Measurements from ENCODE around the gene FRS3. TPM values are rescaled to one million over a fixed set of nuclear protein-coding genes. Genes with fewer than 3 reads are reported as not detected.
A peak's percentile ranks its signal among the peaks of the same experiment; 100 is the strongest.

FRS3 gene
- total RNA-seq, 2 donors from 2014 or later, result 5.2 to 6.9 TPM

DNA sequence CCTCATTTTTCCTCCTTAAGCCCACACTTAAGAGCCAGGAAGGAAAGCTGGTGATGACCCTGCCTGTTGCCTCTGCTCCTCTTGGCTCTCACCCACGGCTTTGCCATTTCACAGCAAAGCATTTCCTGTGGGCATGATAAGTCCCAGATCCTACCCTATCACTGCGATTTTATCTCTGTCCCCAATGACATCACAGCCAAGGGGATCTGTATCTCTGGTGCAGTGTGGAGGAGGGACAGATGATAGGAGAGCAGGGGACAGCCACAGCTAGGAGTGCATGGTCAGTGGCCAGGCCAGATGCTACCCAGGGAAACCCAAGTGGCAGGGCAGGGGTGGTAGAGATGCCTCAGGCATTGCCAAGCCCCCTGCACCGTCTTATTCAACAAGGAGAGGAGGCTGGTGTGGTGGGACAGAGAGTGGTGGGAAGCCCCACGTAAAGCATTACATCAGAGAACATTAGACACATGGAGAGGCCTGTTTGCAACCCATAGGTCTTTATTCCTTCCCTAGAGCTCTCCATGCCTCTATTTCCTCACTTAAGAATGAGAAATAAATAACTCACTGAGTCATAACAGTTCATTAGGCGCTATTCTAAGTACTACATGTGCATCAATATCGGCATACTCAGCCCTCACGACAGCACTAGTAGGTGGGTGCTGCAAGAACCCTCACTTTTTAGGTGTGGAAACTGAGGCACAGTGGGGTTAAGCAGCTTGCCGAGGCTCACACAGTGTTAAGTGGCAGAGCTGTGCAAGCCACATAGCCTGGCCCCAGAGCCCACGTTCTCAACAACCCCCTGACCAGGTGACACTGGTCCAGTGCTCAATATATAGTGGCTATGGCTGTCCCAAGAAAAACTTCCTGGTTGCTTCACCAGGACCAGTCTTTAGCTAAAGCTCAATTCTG is 48.9 kb downstream of the FRS3 start:
- ATAC-seq (no peak), DNase-seq (no peak)
- Mint-ChIP-seq H3K27ac (peak overlapping the region; percentile 92), H3K36me3 (ENCODE audit: low read depth) (no peaks in the 10 kb centered on the region), H3K4me3 (peak overlapping the region; percentile 5), H3K27me3 (no peaks in the 10 kb centered on the region), H3K4me1 (peaks cover 33% of the 10 kb centered on the region)
- H3K9me3 ChIP-seq (ENCODE audit: control insufficient read depth, low read length, poor library complexity, severe bottlenecking), result no peaks in the 10 kb centered on the region

DNA sequence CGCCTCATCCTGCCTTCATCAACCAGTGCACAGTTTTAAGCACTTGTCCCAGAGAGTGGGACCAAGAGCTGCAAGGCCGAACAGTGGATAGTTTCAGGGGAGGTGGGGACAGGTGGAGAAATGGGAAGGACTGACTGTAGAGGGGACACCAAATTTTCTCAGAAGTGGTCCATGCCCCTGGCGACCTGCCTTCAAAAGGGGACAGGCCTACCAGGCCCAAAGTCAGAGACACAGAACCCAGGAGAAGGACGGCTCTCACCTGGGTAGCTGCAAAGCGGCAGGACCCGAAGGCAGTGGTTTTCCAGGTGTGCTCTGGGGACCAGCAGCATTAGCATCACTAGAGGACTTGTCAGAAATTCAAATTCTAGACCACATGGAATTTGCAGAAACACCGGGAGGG is 50.1 kb downstream of the FRS3 start:
- Mint-ChIP-seq H3K27me3 (no peaks in the 10 kb centered on the region), H3K27ac (no peak overlapping the region), H3K36me3 (ENCODE audit: low read depth) (no peaks in the 10 kb centered on the region), H3K4me1 (peaks cover 33% of the 10 kb centered on the region), H3K4me3 (no peak overlapping the region)
- ATAC-seq (no peak), DNase-seq (no peak)
- no peaks in the 10 kb centered on the region for H3K9me3 ChIP-seq (ENCODE audit: control insufficient read depth, low read length, poor library complexity, severe bottlenecking)

DNA sequence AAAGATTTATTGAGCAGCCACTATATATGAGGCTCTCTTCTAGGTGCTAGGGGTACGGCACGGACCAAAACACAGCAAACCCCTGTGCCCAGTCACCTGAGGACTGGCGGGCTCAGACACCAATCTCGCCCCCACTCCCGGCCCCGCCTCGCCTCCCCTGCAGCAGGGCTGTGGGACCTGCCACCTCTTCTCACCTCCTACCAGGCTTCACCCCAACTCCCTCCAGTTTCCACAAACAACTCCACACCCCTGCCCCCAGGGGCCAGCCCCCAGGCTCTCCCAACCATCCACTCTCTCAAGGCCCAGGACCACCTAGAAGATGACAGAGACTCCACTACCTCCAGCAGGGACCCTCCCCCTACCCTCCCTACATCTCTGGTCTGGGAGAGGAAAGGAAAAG is 50.7 kb downstream of the FRS3 start:
- H3K9me3 ChIP-seq (ENCODE audit: control insufficient read depth, low read length, poor library complexity, severe bottlenecking), result no peaks in the 10 kb centered on the region
- ATAC-seq, result no peak
- H3K36me3 Mint-ChIP-seq (ENCODE audit: low read depth), result no peaks in the 10 kb centered on the region
- no peak for DNase-seq
- no peak overlapping the region for H3K4me3 Mint-ChIP-seq
- no peak overlapping the region for H3K27ac Mint-ChIP-seq
- peaks cover 33% of the 10 kb centered on the region for H3K4me1 Mint-ChIP-seq
- no peaks in the 10 kb centered on the region for H3K27me3 Mint-ChIP-seq

DNA sequence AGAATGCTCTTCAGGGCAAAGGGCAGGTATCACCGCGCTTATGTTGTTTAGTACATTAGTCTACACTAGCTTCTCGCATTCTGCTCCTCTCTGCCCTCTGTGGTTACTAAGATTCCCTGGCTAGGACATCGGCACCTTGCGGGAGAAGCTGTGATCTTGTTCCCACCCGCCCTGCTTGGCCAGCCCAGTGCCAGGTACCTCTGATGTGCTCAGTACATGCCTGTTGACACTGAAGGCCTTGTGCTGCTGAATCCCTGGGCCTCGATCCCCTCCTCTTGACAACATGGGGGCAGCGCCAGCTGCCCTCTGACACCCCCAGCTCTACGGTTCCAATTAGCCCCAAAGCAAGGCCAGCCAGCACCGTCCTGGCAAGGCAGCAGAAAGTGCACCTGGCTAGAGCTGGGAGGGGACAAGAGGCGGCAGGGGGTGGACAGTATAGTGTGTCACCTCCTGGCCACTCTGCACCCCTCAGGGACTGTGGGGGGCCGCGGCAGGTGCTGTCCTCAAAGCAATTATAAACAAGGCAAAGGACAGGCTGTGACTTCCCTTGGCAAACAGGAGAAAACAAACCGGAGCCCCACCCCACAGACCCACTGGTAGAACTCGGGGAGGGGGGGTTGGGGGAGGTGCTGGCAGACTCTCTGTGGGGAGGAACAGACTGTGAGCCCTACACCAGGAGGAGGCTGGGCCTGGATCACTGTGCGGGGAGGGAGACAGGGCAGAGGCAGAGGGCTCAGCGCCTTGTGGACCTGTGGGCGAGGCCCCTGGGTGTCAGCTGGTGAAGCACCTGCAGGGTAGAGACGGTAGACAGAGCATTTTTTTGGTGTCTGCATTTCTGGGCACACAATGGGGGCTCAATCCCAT is 51.4 kb downstream of the FRS3 start:
- Mint-ChIP-seq H3K4me3 (no peak overlapping the region), H3K27ac (no peak overlapping the region), H3K4me1 (peaks cover 32% of the 10 kb centered on the region), H3K36me3 (ENCODE audit: low read depth) (no peaks in the 10 kb centered on the region), H3K27me3 (no peaks in the 10 kb centered on the region)
- ATAC-seq (no peak), DNase-seq (no peak)
- no peaks in the 10 kb centered on the region for H3K9me3 ChIP-seq (ENCODE audit: control insufficient read depth, low read length, poor library complexity, severe bottlenecking)

DNA sequence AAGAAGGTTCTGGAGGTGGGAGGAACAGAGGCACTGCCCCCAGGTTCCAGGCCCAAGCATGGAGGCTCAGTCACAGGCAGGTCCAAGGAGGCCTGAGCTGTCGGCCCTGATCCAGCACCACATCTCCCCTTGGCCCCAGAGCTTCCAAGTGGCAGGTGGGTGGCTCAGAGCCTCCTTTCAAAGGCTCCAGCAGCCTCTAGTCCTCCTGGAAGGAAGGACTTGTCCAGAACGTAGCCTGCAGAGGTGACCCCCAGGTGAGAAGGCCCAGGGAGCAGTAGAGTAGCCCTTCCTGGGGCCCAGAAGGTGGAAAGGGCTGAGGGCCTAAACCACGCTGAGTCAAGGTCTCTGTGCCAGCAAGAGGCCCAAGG is 52.0 kb downstream of the FRS3 start:
- no peak for DNase-seq
- H3K4me1 Mint-ChIP-seq, result peaks cover 27% of the 10 kb centered on the region
- no peaks in the 10 kb centered on the region for H3K36me3 Mint-ChIP-seq (ENCODE audit: low read depth)
- H3K27me3 Mint-ChIP-seq, result no peaks in the 10 kb centered on the region
- no peaks in the 10 kb centered on the region for H3K9me3 ChIP-seq (ENCODE audit: control insufficient read depth, low read length, poor library complexity, severe bottlenecking)
- no peak overlapping the region for H3K4me3 Mint-ChIP-seq
- H3K27ac Mint-ChIP-seq, result no peak overlapping the region
- no peak for ATAC-seq

DNA sequence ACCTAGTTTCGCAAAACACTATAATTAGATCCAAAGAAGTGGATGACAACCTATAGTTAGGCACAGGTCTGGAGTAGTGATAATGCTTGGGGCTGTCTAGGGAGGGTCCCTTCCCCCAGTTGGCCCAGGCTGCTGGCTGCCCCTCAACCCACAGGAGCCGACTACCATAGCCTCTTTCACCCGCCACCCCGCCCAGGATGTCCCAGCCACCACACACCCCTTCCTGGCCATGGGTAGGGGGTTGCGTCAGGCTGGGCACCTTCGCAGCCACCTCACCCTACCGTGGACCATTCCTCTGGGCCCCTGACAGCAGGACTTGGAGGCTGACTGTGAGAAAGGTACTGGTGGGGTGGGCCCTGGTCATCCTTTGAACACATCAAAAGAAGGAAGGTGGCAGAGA is 52.8 kb downstream of the FRS3 start:
- Mint-ChIP-seq H3K27ac (peak overlapping the region; percentile 43), H3K27me3 (no peaks in the 10 kb centered on the region), H3K36me3 (ENCODE audit: low read depth) (no peaks in the 10 kb centered on the region), H3K4me3 (peak overlapping the region; percentile 76), H3K4me1 (peaks cover 22% of the 10 kb centered on the region)
- no peak for ATAC-seq
- DNase-seq, result no peak
- H3K9me3 ChIP-seq (ENCODE audit: control insufficient read depth, low read length, poor library complexity, severe bottlenecking), result no peaks in the 10 kb centered on the region

DNA sequence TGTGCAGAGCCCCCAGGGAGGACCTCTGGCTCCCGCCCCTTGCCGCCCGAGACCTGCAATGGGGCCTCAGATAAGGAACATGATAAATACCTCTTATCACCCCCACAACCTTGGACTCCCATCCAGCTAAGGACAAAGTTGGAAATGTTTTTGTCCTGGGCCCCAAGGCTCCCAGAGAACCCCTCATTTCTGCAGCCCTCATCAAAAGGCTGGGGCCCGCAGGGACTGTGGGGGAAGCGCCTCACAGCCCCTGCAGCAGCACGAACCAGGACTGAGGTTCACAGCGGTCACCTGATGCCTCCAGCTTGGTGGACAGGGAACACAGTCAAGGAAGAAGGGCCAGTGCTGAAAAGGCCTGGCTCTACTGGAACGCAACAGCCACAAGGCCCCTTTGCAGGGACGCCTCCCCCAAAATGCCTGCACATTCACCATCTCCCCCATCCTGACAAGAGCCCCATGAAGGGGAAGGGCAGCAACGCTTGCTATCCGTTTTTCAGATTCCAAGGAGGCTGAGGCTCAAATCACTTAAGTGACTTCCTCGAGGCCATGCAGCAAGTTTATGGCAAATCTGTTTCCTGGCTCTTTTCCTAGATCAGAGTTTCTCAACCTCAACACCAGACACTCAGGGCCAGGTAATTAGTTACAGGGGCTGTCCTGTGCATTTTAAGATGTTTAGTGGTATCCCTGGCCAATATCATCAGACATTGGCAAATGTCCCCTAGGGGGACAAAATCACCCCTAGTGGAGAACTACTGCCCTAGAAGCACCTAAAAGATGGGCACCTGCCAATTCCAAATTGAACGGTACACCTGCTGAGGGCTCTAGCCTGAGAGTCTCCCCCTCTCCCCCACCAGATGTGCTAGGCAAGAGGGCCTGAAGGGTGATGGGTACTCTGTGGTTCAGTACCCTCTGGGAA is 54.9 kb downstream of the FRS3 start:
- Mint-ChIP-seq H3K27ac (no peak overlapping the region), H3K4me3 (no peak overlapping the region)

DNA sequence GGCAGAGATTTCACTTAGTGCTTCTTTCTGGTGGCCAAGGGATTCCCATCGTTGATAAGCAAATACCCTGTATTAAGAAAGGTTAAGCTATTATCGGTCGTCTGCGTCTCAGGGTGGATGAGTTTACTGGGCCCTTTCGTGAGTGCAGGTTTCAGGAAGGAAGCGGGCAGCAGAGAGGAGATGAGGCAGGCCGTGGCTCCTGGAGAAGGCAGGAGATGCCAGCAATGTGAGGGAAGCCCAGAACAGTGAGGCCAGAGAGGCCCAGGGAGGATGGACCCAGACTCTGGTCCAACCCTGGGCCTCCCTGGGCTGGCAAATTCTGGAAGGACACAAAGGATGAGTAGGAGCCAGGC is 55.5 kb downstream of the FRS3 start:
- H3K4me1 Mint-ChIP-seq, result peaks cover 19% of the 10 kb centered on the region
- H3K27me3 Mint-ChIP-seq, result no peaks in the 10 kb centered on the region
- H3K36me3 Mint-ChIP-seq (ENCODE audit: low read depth), result no peaks in the 10 kb centered on the region
- no peak overlapping the region for H3K27ac Mint-ChIP-seq
- no peaks in the 10 kb centered on the region for H3K9me3 ChIP-seq (ENCODE audit: control insufficient read depth, low read length, poor library complexity, severe bottlenecking)
- no peak for DNase-seq
- H3K4me3 Mint-ChIP-seq, result no peak overlapping the region
- no peak for ATAC-seq

More for the DNA sequence above, 54.9 kb downstream of the FRS3 start:
- no peak for DNase-seq
- H3K36me3 Mint-ChIP-seq (ENCODE audit: low read depth), result no peaks in the 10 kb centered on the region
- H3K4me1 Mint-ChIP-seq, result peaks cover 19% of the 10 kb centered on the region
- ATAC-seq, result no peak
- H3K9me3 ChIP-seq (ENCODE audit: control insufficient read depth, low read length, poor library complexity, severe bottlenecking), result no peaks in the 10 kb centered on the region
- H3K27me3 Mint-ChIP-seq, result no peaks in the 10 kb centered on the region

DNA sequence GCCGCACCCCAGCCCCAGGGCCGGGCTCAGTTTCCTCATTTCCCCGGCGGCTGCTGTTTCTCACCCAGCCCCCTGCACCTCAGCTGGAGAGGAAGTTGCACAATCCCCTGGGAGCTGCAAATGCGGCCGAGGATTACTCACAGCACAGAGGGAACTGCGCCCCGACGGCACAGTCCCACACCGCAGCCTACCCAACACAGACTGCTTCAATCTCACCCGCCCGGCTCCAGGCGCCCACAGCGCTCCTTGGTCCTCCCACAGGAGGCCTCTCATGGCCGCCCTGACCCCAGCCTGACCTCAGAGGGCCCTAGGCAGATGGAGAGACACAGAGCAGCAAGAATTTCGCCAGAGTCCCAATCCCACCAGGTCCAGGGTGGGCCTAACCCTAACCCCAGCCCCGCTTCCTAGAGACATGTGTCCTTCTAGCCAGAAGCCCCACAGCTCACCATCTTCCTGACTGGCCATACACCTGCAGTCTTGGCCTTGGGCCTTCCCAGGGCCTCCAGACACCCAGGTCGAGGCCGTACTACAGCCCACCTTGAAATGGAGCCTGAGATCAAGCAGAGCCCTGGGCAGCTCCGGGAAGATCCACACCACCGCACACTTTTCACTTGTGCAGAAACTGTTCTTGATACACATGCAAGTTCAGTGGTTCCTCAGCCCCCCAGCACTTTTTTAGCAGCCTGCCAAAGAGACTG is 56.0 kb downstream of the FRS3 start:
- Mint-ChIP-seq H3K27ac (no peak overlapping the region), H3K36me3 (ENCODE audit: low read depth) (no peaks in the 10 kb centered on the region), H3K4me3 (peak overlapping the region; percentile 28), H3K4me1 (peaks cover 17% of the 10 kb centered on the region), H3K27me3 (no peaks in the 10 kb centered on the region)
- peak; percentile 72 for ATAC-seq
- H3K9me3 ChIP-seq (ENCODE audit: control insufficient read depth, low read length, poor library complexity, severe bottlenecking), result no peaks in the 10 kb centered on the region
- DNase-seq, result no peak

DNA sequence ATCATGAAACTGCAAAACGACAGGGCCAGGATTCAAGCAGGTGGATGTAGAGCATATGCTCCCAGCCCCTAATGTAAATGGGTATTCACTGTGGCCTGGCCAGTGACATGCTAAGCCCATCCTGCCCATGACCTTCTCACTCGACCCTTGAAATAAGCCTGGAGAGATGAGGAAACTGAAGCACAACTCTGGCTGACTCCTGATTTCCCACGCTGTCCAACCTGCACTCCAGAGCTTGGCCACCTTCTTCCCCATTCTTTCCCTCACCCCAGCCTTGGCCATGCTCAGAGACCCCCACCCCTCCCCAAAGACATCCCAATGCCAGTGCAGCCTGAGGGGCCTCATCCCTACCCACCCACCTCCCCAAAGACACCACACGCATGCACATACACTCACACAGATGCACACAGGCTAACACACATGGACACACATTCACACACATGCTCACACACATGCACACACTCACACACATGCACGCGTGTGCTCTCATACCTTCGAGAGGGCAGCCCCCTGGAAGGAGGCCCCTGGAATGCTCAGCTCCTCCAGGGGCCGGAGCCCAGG is 56.7 kb downstream of the FRS3 start:
- H3K27me3 Mint-ChIP-seq, result no peaks in the 10 kb centered on the region
- peak overlapping the region; percentile 28 for H3K4me3 Mint-ChIP-seq
- H3K27ac Mint-ChIP-seq, result no peak overlapping the region
- peaks cover 14% of the 10 kb centered on the region for H3K4me1 Mint-ChIP-seq
- H3K9me3 ChIP-seq (ENCODE audit: control insufficient read depth, low read length, poor library complexity, severe bottlenecking), result no peaks in the 10 kb centered on the region
- DNase-seq (no peak), ATAC-seq (no peak)
- no peaks in the 10 kb centered on the region for H3K36me3 Mint-ChIP-seq (ENCODE audit: low read depth)

DNA sequence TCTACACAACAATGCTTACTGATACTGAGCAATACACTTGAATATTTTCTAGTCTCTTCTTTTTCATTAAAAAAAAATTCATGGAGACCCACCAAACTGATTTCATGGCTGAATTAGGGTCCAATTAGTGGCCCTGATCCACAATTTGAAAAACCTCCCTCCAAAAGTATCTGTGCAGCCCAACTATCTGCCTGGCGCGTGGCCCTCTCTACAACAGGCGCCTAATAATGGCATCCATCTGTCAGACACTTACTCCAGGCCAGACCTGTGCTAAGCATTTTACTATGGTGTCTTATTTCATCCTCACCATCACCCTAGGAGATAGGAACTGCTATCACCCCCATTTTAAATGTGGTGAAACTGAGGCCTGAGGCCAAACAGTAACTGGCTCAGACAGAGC is 58.3 kb downstream of the FRS3 start:
- no peak for ATAC-seq
- Mint-ChIP-seq H3K27me3 (no peaks in the 10 kb centered on the region), H3K27ac (no peak overlapping the region), H3K36me3 (ENCODE audit: low read depth) (no peaks in the 10 kb centered on the region), H3K4me1 (peaks cover 12% of the 10 kb centered on the region), H3K4me3 (no peak overlapping the region)
- no peak for DNase-seq
- no peaks in the 10 kb centered on the region for H3K9me3 ChIP-seq (ENCODE audit: control insufficient read depth, low read length, poor library complexity, severe bottlenecking)

DNA sequence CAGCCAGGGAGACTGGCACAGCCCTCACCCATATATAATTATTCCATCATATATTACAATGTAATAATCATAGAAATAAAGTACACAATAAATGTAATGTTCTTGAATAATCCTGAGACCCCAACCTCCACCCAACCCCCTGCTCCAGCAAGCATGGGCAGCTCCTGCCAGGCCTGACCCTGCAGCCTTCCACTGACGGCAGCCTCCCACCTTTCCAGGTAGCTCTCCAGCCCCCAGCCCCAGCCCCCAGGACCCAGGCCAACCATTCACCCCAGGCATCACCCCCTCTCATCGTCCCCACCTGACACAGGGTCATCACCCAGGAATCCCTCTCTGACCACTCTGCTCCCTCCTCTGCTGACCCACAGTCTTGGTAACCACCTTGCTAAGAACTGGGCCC is 58.9 kb downstream of the FRS3 start:
- DNase-seq (no peak), ATAC-seq (no peak)
- H3K27ac Mint-ChIP-seq, result no peak overlapping the region
- no peaks in the 10 kb centered on the region for H3K27me3 Mint-ChIP-seq
- no peaks in the 10 kb centered on the region for H3K36me3 Mint-ChIP-seq (ENCODE audit: low read depth)
- H3K4me3 Mint-ChIP-seq, result no peak overlapping the region
- H3K4me1 Mint-ChIP-seq, result peaks cover 14% of the 10 kb centered on the region
- no peaks in the 10 kb centered on the region for H3K9me3 ChIP-seq (ENCODE audit: control insufficient read depth, low read length, poor library complexity, severe bottlenecking)

Measured in T-helper 17 cell (primary cell).